Peyer's patch (tissue), 4 donors: ENCODE measurements around the gene DHRS3. TPM values are rescaled to one million over a fixed set of nuclear protein-coding genes. Genes with fewer than 3 reads are reported as not detected.

Experiments used
- DNase-seq, 3 donors: peaks; one replicate each; pipeline ENCODE4 v3.0.0-alpha.2; 2017 to 2019
- H3K27ac ChIP-seq, 4 donors: fragments of 200-600 bp; sonication (generic); one replicate each; pipeline ENCODE4 v1.5.1; 2016 to 2019
- H3K27me3 ChIP-seq, 2 donors: fragments of 200-600 bp; sonication (generic); one replicate each; pipeline ENCODE4 v1.5.1; 2019
- H3K36me3 ChIP-seq, 3 donors: fragments of 200-600 bp; sonication (generic); one replicate each; pipeline ENCODE4 v1.5.1; 2016 to 2019
- H3K4me1 ChIP-seq, 4 donors: fragments of 200-600 bp; sonication (generic); one replicate each; pipeline ENCODE4 v1.5.1; 2016 to 2019
- H3K4me3 ChIP-seq, 4 donors: fragments of 200-600 bp; sonication (generic); 1 replicate in 3 of 4; 2 replicates in 1 of 4; pipeline ENCODE4 v1.5.1; 2016 to 2019; ENCODE audit warnings: mild to moderate bottlenecking in 1 of 4
- H3K9me3 ChIP-seq, 4 donors: fragments of 200-600 bp; sonication (generic); one replicate each; pipeline ENCODE4 v1.5.1; 2016 to 2019; ENCODE audit warnings: mild to moderate bottlenecking in 1 of 4
- POLR2A ChIP-seq, 2 donors: fragments of 450-650 bp; IDR thresholded peaks; one replicate each; pipeline ENCODE4 v1.5.1; 2017; ENCODE audit warnings: antibody characterized with exemption in 2 of 2, mild to moderate bottlenecking in 2 of 2, moderate library complexity in 2 of 2
- total RNA-seq, 4 donors: library from RNA; depleted of rRNA; stranded (reverse); fragments of >200 nt; gene quantifications; one replicate each; pipeline ENCODE4 v1.1.0, GENCODE V29; 2016
- TF ChIP-seq, protein P1 (sequence below), 6 experiments: fragments of 450-650 bp in 4 of 6; fragments of 200-600 bp in 2 of 6; sonication (generic) in 1 of 6; IDR thresholded peaks; one replicate each; pipeline ENCODE4 v1.5.1; 2017 to 2019; ENCODE audit warnings: antibody characterized with exemption in 6 of 6, mild to moderate bottlenecking in 3 of 6, moderate library complexity in 1 of 6

The DHRS3 gene
- total RNA-seq, 4 donors from 2014 or later, result 34.7 to 179 (median 108) TPM

- no peak overlapping the region for H3K27ac ChIP-seq
- no peak for DNase-seq
- peaks cover 0 to 18% (median 0%) of the 10 kb centered on the region in 4 donors for H3K4me1 ChIP-seq
- no peak overlapping the region for H3K4me3 ChIP-seq
- no peaks in the 10 kb centered on the region for H3K27me3 ChIP-seq
- TF ChIP-seq, protein P1, sequence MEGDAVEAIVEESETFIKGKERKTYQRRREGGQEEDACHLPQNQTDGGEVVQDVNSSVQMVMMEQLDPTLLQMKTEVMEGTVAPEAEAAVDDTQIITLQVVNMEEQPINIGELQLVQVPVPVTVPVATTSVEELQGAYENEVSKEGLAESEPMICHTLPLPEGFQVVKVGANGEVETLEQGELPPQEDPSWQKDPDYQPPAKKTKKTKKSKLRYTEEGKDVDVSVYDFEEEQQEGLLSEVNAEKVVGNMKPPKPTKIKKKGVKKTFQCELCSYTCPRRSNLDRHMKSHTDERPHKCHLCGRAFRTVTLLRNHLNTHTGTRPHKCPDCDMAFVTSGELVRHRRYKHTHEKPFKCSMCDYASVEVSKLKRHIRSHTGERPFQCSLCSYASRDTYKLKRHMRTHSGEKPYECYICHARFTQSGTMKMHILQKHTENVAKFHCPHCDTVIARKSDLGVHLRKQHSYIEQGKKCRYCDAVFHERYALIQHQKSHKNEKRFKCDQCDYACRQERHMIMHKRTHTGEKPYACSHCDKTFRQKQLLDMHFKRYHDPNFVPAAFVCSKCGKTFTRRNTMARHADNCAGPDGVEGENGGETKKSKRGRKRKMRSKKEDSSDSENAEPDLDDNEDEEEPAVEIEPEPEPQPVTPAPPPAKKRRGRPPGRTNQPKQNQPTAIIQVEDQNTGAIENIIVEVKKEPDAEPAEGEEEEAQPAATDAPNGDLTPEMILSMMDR (IDR thresholded peaks at IDR 0.05), result no peak
- H3K36me3 ChIP-seq, result no peaks in the 10 kb centered on the region
- H3K9me3 ChIP-seq, result no peaks in the 10 kb centered on the region
Observed at GRCh38 chr1:12554521-12555305, 63.3 kb downstream of the DHRS3 start.

DNA sequence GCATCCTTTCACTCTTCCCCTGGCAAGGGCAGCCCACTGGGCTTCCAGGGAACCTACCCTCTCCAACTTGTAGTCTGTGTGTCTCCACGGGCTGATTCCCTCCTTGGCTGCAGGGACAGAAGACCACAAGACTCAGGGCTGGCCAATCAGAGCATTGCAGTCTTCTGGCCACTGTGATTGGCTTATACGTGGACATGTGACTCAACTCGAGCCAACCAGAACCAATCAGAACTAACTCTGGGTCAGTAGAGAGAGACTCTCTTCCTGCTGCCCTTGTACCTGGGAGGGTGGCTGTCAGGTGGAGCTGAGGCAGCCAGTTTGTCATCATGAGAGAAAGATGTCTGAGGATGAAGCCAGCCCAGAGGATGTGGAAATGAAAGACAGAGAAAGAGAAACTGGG, 64.0 kb downstream of the DHRS3 start:
- Histone ChIP-seq H3K27ac (peak overlapping the region in 1 of 4 donors; percentile 39), H3K9me3 (no peaks in the 10 kb centered on the region), H3K4me3 (no peak overlapping the region), H3K36me3 (no peaks in the 10 kb centered on the region), H3K27me3 (no peaks in the 10 kb centered on the region), H3K4me1 (peaks cover 0 to 24% (median 0%) of the 10 kb centered on the region in 4 donors)
- DNase-seq, result no peak
- no peak for TF ChIP-seq POLR2A (IDR thresholded peaks at IDR 0.05)
- TF ChIP-seq, protein P1 (IDR thresholded peaks at IDR 0.05), result no peak

GRCh38 chr1:12552951-12553921, 64.8 kb downstream of the DHRS3 start:
- TF ChIP-seq POLR2A (IDR thresholded peaks at IDR 0.05), result no peak
- TF ChIP-seq, protein P1 (IDR thresholded peaks at IDR 0.05), result no peak
- H3K4me3 ChIP-seq, result no peak overlapping the region
- no peak for DNase-seq
- no peaks in the 10 kb centered on the region for H3K9me3 ChIP-seq
- H3K4me1 ChIP-seq, result peaks cover 0 to 32% (median 0%) of the 10 kb centered on the region in 4 donors
- no peaks in the 10 kb centered on the region for H3K36me3 ChIP-seq
- peak overlapping the region in 2 of 4 donors; percentile 2 to 48 for H3K27ac ChIP-seq
- no peaks in the 10 kb centered on the region for H3K27me3 ChIP-seq

GRCh38 chr1:12552111-12552888, 65.7 kb downstream of the DHRS3 start:
- no peaks in the 10 kb centered on the region for H3K9me3 ChIP-seq
- H3K27me3 ChIP-seq, result no peaks in the 10 kb centered on the region
- no peak for TF ChIP-seq POLR2A (IDR thresholded peaks at IDR 0.05)
- TF ChIP-seq, protein P1 (IDR thresholded peaks at IDR 0.05), result no peak
- H3K4me3 ChIP-seq, result no peak overlapping the region
- no peak for DNase-seq
- no peaks in the 10 kb centered on the region for H3K36me3 ChIP-seq
- peak overlapping the region in 3 of 4 donors; percentile 2 to 48 (median 19) for H3K27ac ChIP-seq
- peaks cover 0 to 34% (median 0%) of the 10 kb centered on the region in 4 donors for H3K4me1 ChIP-seq

DNA sequence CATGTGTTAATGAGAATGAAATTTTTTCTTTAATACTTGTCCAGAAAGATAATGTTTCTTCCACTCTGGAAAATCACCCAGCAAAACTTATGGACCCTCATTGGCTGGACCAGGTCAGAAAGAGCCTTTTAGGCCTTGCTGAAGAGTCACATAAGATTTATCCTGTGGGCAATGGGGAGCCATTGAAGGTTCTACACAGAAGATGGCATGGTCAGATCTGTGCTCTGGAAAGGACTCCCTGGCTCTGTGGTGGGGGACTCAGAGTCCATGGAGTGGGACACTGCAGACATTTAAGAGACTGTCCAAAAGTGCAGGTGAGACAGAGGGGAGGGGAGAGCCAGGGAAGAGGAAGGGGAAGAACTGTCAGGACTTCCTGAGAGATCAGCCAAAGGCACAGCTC, 66.4 kb downstream of the DHRS3 start:
- no peak overlapping the region for H3K27ac ChIP-seq
- H3K4me3 ChIP-seq, result no peak overlapping the region

More for the DNA sequence above, 66.4 kb downstream of the DHRS3 start:
- H3K9me3 ChIP-seq, result no peaks in the 10 kb centered on the region
- no peak for TF ChIP-seq POLR2A (IDR thresholded peaks at IDR 0.05)
- TF ChIP-seq, protein P1 (IDR thresholded peaks at IDR 0.05), result no peak
- H3K4me1 ChIP-seq, result peaks cover 0 to 30% (median 0%) of the 10 kb centered on the region in 4 donors
- no peaks in the 10 kb centered on the region for H3K27me3 ChIP-seq
- DNase-seq, result no peak
- H3K36me3 ChIP-seq, result no peaks in the 10 kb centered on the region
